Astrocyte of the cerebellum (primary cell): Measurements from ENCODE around the gene TCP11L2.

Experiments
- DNase-seq: peaks from one replicate; pipeline ENCODE4 v3.0.0-alpha.2; 2011; ENCODE audit warnings: low read depth
- H3K4me3 ChIP-seq: 2 replicates; pipeline ENCODE4 v1.5.1; 2011; ENCODE audit warnings: mild to moderate bottlenecking, low read depth, low read length, moderate library complexity
- in situ Hi-C: cut with HindIII; loops from 2 replicates; pipeline ENCODE4 v1.10.0; 2017; ENCODE audit warnings: low sequenced_read_pairs
- TF ChIP-seq, protein P1 (sequence below): IDR thresholded peaks from 2 replicates; pipeline ENCODE4 v1.5.1; 2012; ENCODE audit warnings: low read length, low read depth, moderate library complexity, mild to moderate bottlenecking; ENCODE audit errors: missing control alignments

TCP11L2 gene

DNA sequence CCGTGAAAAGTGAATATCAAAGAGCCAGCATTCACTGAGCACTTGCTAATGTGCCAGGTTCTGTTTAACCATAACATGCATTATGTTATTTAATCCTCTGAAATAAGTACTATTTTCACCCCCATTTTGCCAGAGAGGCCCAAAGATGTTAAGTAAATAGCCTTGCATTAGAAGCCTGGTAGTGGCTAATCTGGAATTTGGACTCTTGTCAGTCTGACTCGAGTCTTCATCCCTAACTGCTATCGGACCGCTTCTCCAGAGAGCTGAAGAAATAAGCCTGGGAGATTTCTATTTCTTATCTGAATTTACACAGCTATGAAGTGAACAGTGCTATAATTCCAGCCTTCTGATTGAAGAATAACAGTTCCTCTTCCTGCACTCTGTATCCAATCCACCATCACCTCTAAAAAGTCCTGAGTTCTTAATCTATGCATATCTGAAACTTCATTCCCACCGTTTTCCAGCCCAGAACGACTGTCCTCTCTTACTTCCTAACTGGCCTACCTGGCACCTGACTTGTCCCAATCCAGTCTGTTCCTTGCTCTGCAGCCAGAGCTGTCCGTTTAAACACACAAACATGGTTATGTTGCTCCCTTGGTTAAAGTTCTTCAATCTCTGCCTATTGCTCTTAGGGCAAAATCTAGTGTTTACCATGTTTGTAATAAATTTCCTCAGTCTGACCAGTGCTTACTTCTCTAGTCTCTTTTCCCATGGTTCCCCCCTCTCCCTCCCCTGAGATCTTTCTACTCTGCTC lies 57.3 kb downstream of the TCP11L2 start:
- in situ Hi-C loops: no loop called here
- TF ChIP-seq, protein P1, sequence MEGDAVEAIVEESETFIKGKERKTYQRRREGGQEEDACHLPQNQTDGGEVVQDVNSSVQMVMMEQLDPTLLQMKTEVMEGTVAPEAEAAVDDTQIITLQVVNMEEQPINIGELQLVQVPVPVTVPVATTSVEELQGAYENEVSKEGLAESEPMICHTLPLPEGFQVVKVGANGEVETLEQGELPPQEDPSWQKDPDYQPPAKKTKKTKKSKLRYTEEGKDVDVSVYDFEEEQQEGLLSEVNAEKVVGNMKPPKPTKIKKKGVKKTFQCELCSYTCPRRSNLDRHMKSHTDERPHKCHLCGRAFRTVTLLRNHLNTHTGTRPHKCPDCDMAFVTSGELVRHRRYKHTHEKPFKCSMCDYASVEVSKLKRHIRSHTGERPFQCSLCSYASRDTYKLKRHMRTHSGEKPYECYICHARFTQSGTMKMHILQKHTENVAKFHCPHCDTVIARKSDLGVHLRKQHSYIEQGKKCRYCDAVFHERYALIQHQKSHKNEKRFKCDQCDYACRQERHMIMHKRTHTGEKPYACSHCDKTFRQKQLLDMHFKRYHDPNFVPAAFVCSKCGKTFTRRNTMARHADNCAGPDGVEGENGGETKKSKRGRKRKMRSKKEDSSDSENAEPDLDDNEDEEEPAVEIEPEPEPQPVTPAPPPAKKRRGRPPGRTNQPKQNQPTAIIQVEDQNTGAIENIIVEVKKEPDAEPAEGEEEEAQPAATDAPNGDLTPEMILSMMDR: no peak
- H3K4me3 ChIP-seq: no peak overlapping the region
- no peak for DNase-seq

- TF ChIP-seq, protein P1: no peak
- no peak for DNase-seq
- in situ Hi-C loops: no loop called here
- no peak overlapping the region for H3K4me3 ChIP-seq
Observed at GRCh38 chr12:106360400-106360994, 58.0 kb downstream of the TCP11L2 start.

DNA sequence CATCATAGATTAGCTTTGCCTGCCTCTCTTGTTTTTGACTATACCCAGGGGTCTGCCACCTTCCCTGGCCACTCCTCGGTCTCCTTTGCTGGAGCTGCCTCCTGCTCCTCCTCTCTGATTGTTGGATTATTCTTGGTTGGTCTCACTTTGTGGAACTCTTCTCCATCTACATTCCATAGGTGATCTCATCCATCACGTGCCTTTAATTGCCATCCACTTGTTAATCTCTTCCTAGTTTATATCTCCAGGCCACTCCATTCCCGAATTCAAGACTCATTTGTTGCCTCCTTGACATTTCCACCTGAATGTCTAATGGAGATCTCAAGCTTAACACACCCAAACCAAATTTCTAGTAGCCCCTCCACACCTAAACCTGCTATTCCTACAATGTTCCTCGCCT lies 60.4 kb downstream of the TCP11L2 start:
- no peak overlapping the region for H3K4me3 ChIP-seq
- TF ChIP-seq, protein P1: no peak
- in situ Hi-C loops: no loop called here
- DNase-seq: no peak

- no peak overlapping the region for H3K4me3 ChIP-seq
- TF ChIP-seq, protein P1: no peak
- no peak for DNase-seq
- in situ Hi-C loops: no loop called here
Observed at GRCh38 chr12:106364261-106364660, 61.7 kb downstream of the TCP11L2 start.

- TF ChIP-seq, protein P1: no peak
- in situ Hi-C loops: no loop called here
- peak; percentile 42 for DNase-seq
- no peak overlapping the region for H3K4me3 ChIP-seq
Observed at GRCh38 chr12:106369624-106370346, 67.3 kb downstream of the TCP11L2 start.

GRCh38 chr12:106378788-106379187 lies 76.3 kb downstream of the TCP11L2 start:
- TF ChIP-seq, protein P1: no peak
- H3K4me3 ChIP-seq: no peak overlapping the region
- in situ Hi-C loops: no loop called here
- no peak for DNase-seq
